Liver (tissue), 9 donors: ENCODE results near the gene NOL9. TPM values are rescaled to one million over a fixed set of nuclear protein-coding genes. Genes with fewer than 3 reads are reported as not detected.
A peak's percentile ranks its signal among the peaks of the same experiment; 100 is the strongest.

Source experiments
- DNase-seq: peaks from one replicate; pipeline ENCODE4 v3.0.0-alpha.2; 2017; ENCODE audit warnings: low spot score
- H3K27ac ChIP-seq, 2 donors: one replicate each; pipeline ENCODE4 v1.7.0; 2013; ENCODE audit warnings: inconsistent platforms in 2 of 2, low read length in 2 of 2, control low read depth in 1 of 2, low read depth in 1 of 2, mild to moderate bottlenecking in 1 of 2
- H3K27me3 ChIP-seq, 4 donors: one replicate each; pipeline versions ENCODE4 v1.6.1 to v1.7.0; 2013; ENCODE audit warnings: low read length in 3 of 4, inconsistent platforms in 1 of 4, mild to moderate bottlenecking in 1 of 4, moderate library complexity in 1 of 4; ENCODE audit not compliant: control insufficient read depth in 4 of 4, insufficient read depth in 4 of 4
- H3K36me3 ChIP-seq, 4 donors: one replicate each; pipeline versions ENCODE4 v1.6.1 to v1.7.0; 2013; ENCODE audit warnings: low read length in 3 of 4, mild to moderate bottlenecking in 3 of 4, low read depth in 1 of 4, moderate library complexity in 1 of 4; ENCODE audit not compliant: control insufficient read depth in 4 of 4, insufficient read depth in 3 of 4
- H3K4me1 ChIP-seq, 4 donors: one replicate each; pipeline versions ENCODE4 v1.6.1 to v1.7.0; 2013; ENCODE audit warnings: low read length in 3 of 4, mild to moderate bottlenecking in 3 of 4, moderate library complexity in 1 of 4; ENCODE audit not compliant: control insufficient read depth in 4 of 4, insufficient read depth in 4 of 4
- H3K4me3 ChIP-seq, 3 donors: one replicate each; pipeline versions ENCODE4 v1.6.1 to v1.7.0; 2013; ENCODE audit warnings: low read length in 3 of 3, control low read depth in 1 of 3, low read depth in 1 of 3, mild to moderate bottlenecking in 1 of 3
- H3K9ac ChIP-seq, 2 donors: one replicate each; pipeline ENCODE4 v1.7.0; 2013; ENCODE audit warnings: low read length in 2 of 2, mild to moderate bottlenecking in 2 of 2, moderate library complexity in 2 of 2, control low read depth in 1 of 2, low read depth in 1 of 2
- H3K9me3 ChIP-seq, 4 donors: one replicate each; pipeline versions ENCODE4 v1.6.1 to v1.7.0; 2013; ENCODE audit warnings: low read length in 3 of 4; ENCODE audit not compliant: control insufficient read depth in 4 of 4
- EGR1 ChIP-seq, 2 donors: IDR thresholded peaks; 2 replicates each; pipeline ENCODE4 v1.6.1; 2016 to 2018; ENCODE audit warnings: antibody characterized with exemption in 2 of 2, low read depth in 2 of 2
- FOXA1 ChIP-seq: IDR thresholded peaks from 2 replicates; pipeline ENCODE4 v1.6.1; 2016; ENCODE audit warnings: antibody characterized with exemption
- FOXA2 ChIP-seq: IDR thresholded peaks from 2 replicates; pipeline ENCODE4 v1.6.1; 2016; ENCODE audit warnings: antibody characterized with exemption
- GABPA ChIP-seq, 2 donors: IDR thresholded peaks in 1 of 2; conservative IDR thresholded peaks in 1 of 2; 2 replicates each; pipeline ENCODE4 v1.6.1; 2016; ENCODE audit warnings: antibody characterized with exemption in 2 of 2, mild to moderate bottlenecking in 1 of 2, moderate library complexity in 1 of 2
- HNF4A ChIP-seq, 2 donors: conservative IDR thresholded peaks; 2 replicates each; pipeline ENCODE4 v1.6.1; 2016; ENCODE audit warnings: antibody characterized with exemption in 2 of 2, mild to moderate bottlenecking in 2 of 2
- HNF4G ChIP-seq: IDR thresholded peaks from 2 replicates; pipeline ENCODE4 v1.6.1; 2016; ENCODE audit warnings: antibody characterized with exemption
- JUND ChIP-seq, 2 donors: IDR thresholded peaks; 2 replicates each; pipeline ENCODE4 v1.6.1; 2016; ENCODE audit warnings: antibody characterized with exemption in 2 of 2
- NR2F2 ChIP-seq: IDR thresholded peaks from 2 replicates; pipeline ENCODE4 v1.6.1; 2016; ENCODE audit warnings: antibody characterized with exemption
- RAD21 ChIP-seq, 2 donors: IDR thresholded peaks; 2 replicates each; pipeline ENCODE4 v1.6.1; 2016; ENCODE audit warnings: antibody characterized with exemption in 2 of 2, mild to moderate bottlenecking in 2 of 2
- RXRA ChIP-seq, 2 donors: IDR thresholded peaks; 2 replicates each; pipeline ENCODE4 v1.6.1; 2017 to 2018; ENCODE audit warnings: antibody characterized with exemption in 2 of 2, mild to moderate bottlenecking in 1 of 2
- SP1 ChIP-seq: IDR thresholded peaks from 2 replicates; pipeline ENCODE4 v1.6.1; 2018; ENCODE audit warnings: antibody characterized with exemption, mild to moderate bottlenecking
- TAF1 ChIP-seq: conservative IDR thresholded peaks from 2 replicates; pipeline ENCODE4 v1.6.1; 2016; ENCODE audit warnings: antibody characterized with exemption, mild to moderate bottlenecking
- YY1 ChIP-seq: IDR thresholded peaks from 2 replicates; pipeline ENCODE4 v1.6.1; 2016; ENCODE audit warnings: antibody characterized with exemption, mild to moderate bottlenecking
- WGBS: extraction: QIAGEN DNeasy Blood & Tissue Kit; methylation state at CpG from one replicate; pipeline ENCODE4 v1.1.7; 2013; 5-methylcytosine and 5-hydroxymethylcytosine counted together
- polyA plus RNA-seq, 2 donors: library from polyadenylated mRNA; stranded (reverse) in 1 of 2; unstranded in 1 of 2; fragments of 200-250 nt in 1 of 2; fragments of >200 nt in 1 of 2; fragmentation: Nextera tagmentation in 1 of 2; extraction: Ambion mirVana in 1 of 2; gene quantifications; one replicate each; pipeline versions ENCODE4 v1.2.1 to v1.2.3, GENCODE V29; 2013 to 2015
- total RNA-seq, 2 donors: library from RNA; depleted of rRNA; stranded (reverse); fragments of >200 nt; gene quantifications; one replicate each; pipeline ENCODE4 v1.2.3, GENCODE V29; 2014
- TF ChIP-seq, protein P1 (sequence below): IDR thresholded peaks from 2 replicates; pipeline ENCODE4 v1.6.1; 2016; ENCODE audit warnings: antibody characterized with exemption
- TF ChIP-seq, protein P2 (sequence below): fragments of 150-350 bp; IDR thresholded peaks from 2 replicates; pipeline ENCODE4 v1.5.1; 2017; ENCODE audit warnings: improper control_type of control experiment, low read depth, low read length; ENCODE audit not compliant: missing input control
- TF ChIP-seq, protein P3 (sequence below): IDR thresholded peaks from 2 replicates; pipeline ENCODE4 v1.6.1; 2016; ENCODE audit warnings: antibody characterized with exemption, mild to moderate bottlenecking
- TF ChIP-seq, protein P4 (sequence below): IDR thresholded peaks from 2 replicates; pipeline ENCODE4 v1.6.1; 2016; ENCODE audit warnings: antibody characterized with exemption
- TF ChIP-seq, protein P5 (sequence below): IDR thresholded peaks from 2 replicates; pipeline ENCODE4 v1.6.1; 2016; ENCODE audit warnings: antibody characterized with exemption
- donor health status: healthy.
- donor health status: healthy.
- donor health status: healthy.
- donor health status: healthy.
- donor health status: healthy.

The NOL9 gene
- total RNA-seq (10 to 100 TPM; 13.6 to 15.1 TPM), polyA plus RNA-seq (1 to 10 TPM; 2.1 to 5.3 TPM)

DNA sequence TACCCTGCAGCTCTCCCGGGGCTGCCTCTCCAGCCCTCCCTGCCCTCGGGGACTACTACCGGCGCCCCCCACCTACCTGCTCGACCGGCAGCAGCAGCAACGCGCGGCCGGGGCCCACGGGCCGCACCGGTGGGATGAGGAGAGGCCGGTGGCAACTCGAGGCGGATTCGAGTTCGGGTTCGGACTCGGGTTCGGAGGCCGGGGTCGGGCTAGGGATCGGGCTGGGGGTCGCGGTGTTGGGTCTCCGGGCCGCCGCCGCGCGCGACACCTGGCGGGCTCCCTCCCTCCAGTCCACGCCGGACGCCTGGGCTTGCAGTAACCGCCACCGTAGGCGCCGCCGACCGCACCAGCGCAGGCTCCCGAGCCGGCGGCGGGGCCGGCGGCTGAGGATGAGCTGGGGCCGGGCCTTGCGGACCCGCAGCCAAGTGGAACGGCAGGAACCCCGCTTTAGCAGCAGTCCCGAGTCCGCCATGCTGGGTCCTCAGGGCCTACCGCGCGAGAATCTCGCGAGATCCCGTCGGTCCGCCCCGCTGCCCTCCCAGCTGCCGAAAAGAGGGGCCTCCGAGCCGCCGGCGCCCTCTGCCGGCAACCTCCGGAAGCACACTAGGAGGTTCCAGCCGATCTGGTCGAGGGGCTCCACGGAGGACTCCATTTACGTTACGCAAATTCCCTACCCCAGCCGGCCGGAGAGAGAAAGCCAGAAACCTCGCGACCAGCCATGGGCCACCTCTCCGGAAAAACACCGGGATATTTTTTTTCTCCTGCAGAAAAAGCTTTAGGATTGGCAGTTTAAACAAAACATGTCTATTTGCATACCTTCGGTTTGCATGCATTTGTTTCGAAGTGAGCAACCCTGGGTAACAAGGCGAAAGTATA lies at the start of gene NOL9:
NOL9 (minus strand) TSS at position 483 of the 876 bp plus-strand sequence; CDS start at position 472, 11 bp downstream.
- TF ChIP-seq, protein P1, sequence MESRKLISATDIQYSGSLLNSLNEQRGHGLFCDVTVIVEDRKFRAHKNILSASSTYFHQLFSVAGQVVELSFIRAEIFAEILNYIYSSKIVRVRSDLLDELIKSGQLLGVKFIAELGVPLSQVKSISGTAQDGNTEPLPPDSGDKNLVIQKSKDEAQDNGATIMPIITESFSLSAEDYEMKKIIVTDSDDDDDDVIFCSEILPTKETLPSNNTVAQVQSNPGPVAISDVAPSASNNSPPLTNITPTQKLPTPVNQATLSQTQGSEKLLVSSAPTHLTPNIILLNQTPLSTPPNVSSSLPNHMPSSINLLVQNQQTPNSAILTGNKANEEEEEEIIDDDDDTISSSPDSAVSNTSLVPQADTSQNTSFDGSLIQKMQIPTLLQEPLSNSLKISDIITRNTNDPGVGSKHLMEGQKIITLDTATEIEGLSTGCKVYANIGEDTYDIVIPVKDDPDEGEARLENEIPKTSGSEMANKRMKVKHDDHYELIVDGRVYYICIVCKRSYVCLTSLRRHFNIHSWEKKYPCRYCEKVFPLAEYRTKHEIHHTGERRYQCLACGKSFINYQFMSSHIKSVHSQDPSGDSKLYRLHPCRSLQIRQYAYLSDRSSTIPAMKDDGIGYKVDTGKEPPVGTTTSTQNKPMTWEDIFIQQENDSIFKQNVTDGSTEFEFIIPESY = peak; percentile 99
- TF ChIP-seq, protein P2, sequence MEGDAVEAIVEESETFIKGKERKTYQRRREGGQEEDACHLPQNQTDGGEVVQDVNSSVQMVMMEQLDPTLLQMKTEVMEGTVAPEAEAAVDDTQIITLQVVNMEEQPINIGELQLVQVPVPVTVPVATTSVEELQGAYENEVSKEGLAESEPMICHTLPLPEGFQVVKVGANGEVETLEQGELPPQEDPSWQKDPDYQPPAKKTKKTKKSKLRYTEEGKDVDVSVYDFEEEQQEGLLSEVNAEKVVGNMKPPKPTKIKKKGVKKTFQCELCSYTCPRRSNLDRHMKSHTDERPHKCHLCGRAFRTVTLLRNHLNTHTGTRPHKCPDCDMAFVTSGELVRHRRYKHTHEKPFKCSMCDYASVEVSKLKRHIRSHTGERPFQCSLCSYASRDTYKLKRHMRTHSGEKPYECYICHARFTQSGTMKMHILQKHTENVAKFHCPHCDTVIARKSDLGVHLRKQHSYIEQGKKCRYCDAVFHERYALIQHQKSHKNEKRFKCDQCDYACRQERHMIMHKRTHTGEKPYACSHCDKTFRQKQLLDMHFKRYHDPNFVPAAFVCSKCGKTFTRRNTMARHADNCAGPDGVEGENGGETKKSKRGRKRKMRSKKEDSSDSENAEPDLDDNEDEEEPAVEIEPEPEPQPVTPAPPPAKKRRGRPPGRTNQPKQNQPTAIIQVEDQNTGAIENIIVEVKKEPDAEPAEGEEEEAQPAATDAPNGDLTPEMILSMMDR = peak; percentile 96
- peak; percentile 22 to 34 for TF ChIP-seq HNF4A (conservative IDR thresholded peaks at IDR 0.05)
- TF ChIP-seq, protein P3, sequence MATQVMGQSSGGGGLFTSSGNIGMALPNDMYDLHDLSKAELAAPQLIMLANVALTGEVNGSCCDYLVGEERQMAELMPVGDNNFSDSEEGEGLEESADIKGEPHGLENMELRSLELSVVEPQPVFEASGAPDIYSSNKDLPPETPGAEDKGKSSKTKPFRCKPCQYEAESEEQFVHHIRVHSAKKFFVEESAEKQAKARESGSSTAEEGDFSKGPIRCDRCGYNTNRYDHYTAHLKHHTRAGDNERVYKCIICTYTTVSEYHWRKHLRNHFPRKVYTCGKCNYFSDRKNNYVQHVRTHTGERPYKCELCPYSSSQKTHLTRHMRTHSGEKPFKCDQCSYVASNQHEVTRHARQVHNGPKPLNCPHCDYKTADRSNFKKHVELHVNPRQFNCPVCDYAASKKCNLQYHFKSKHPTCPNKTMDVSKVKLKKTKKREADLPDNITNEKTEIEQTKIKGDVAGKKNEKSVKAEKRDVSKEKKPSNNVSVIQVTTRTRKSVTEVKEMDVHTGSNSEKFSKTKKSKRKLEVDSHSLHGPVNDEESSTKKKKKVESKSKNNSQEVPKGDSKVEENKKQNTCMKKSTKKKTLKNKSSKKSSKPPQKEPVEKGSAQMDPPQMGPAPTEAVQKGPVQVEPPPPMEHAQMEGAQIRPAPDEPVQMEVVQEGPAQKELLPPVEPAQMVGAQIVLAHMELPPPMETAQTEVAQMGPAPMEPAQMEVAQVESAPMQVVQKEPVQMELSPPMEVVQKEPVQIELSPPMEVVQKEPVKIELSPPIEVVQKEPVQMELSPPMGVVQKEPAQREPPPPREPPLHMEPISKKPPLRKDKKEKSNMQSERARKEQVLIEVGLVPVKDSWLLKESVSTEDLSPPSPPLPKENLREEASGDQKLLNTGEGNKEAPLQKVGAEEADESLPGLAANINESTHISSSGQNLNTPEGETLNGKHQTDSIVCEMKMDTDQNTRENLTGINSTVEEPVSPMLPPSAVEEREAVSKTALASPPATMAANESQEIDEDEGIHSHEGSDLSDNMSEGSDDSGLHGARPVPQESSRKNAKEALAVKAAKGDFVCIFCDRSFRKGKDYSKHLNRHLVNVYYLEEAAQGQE = peak; percentile 45
- TF ChIP-seq, protein P4, sequence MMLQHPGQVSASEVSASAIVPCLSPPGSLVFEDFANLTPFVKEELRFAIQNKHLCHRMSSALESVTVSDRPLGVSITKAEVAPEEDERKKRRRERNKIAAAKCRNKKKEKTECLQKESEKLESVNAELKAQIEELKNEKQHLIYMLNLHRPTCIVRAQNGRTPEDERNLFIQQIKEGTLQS = no peak
- no peak for TF ChIP-seq JUND (IDR thresholded peaks at IDR 0.05)
- TF ChIP-seq EGR1 (IDR thresholded peaks at IDR 0.05; ENCODE audit: low read depth in 2 of 2) = no peak
- TF ChIP-seq RAD21 (IDR thresholded peaks at IDR 0.05) = peak; percentile 81 to 89
- TF ChIP-seq HNF4G = no peak
- TF ChIP-seq GABPA (IDR thresholded peaks at IDR 0.05 in 1 of 2, conservative IDR thresholded peaks at IDR 0.05 in 1 of 2) = peak in 1 of 2 donors; percentile 57
- TF ChIP-seq SP1 = peak; percentile 9
- no peak for TF ChIP-seq NR2F2
- TF ChIP-seq RXRA (IDR thresholded peaks at IDR 0.05) = peak in 1 of 2 donors; percentile 6
- no peak for TF ChIP-seq TAF1
- TF ChIP-seq FOXA2 = peak; percentile 19
- peak; percentile 97 for TF ChIP-seq YY1
- TF ChIP-seq, protein P5, sequence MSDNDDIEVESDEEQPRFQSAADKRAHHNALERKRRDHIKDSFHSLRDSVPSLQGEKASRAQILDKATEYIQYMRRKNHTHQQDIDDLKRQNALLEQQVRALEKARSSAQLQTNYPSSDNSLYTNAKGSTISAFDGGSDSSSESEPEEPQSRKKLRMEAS = peak; percentile 15
- peak; percentile 45 for TF ChIP-seq FOXA1
- H3K9me3 ChIP-seq = no peaks in the 10 kb centered on the region
- peaks cover 2 to 10% (median 6%) of the 10 kb centered on the region in 4 donors for H3K36me3 ChIP-seq
- DNase-seq = peak; percentile 94
- peaks cover 4 to 17% (median 11%) of the 10 kb centered on the region in 4 donors for H3K4me1 ChIP-seq
- H3K27me3 ChIP-seq = no peaks in the 10 kb centered on the region
- H3K27ac ChIP-seq = peak within 1 kb of the TSS; percentile 57 to 64
- peak within 1 kb of the TSS; percentile 77 to 88 for H3K9ac ChIP-seq
- H3K4me3 ChIP-seq = peak within 1 kb of the TSS; percentile 89 to 97 (median 95)
- WGBS = under 1% methylated on average over 87 of the region's 87 CpGs
